Stomach (tissue), 4 donors: ENCODE measurements around the gene CARMIL1.

Experiments
- EP300 ChIP-seq: sonication (generic); formaldehyde crosslinking; IDR thresholded peaks from one replicate; pipeline ENCODE4 v1.6.1; 2017; ENCODE audit warnings: antibody characterized with exemption
- POLR2A ChIP-seq, 4 donors: fragments of 450-650 bp; IDR thresholded peaks; one replicate each; pipeline ENCODE4 v1.6.1; 2016; ENCODE audit warnings: antibody characterized with exemption in 4 of 4, control low read depth in 2 of 4, mild to moderate bottlenecking in 1 of 4, moderate library complexity in 1 of 4
- POLR2AphosphoS5 ChIP-seq, 3 donors: sonication (generic); formaldehyde crosslinking; IDR thresholded peaks; one replicate each; pipeline ENCODE4 v1.6.1; 2016; ENCODE audit warnings: antibody characterized with exemption in 3 of 3
- TF ChIP-seq, protein P1 (sequence below), 7 experiments: fragments of 450-650 bp in 4 of 7; fragments of 200-600 bp in 3 of 7; sonication (generic) in 3 of 7; IDR thresholded peaks; one replicate each; pipeline ENCODE4 v1.5.1; 2016 to 2019; ENCODE audit warnings: antibody characterized with exemption in 7 of 7, control low read depth in 2 of 7, mild to moderate bottlenecking in 1 of 7

DNA sequence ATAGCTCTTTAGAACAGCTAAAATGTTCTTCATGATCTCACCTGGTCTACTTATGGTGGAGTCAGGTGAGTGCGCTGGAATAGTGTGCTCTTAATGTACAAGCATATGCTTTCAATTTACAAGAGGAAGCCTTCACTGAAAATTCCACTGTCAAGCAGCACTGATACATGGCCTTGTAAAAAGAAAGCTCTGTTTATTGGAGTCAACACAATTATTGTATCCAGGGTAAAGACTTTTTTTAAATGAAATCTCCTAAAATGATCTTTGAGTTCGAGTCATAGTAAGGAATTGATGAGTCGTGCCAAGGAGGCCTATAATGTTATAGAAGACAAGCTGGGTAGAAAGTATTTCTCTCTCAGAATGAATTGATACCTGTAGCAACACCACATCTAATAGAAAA, 41.6 kb upstream of the CARMIL1 start:
- TF ChIP-seq POLR2AphosphoS5 (IDR thresholded peaks at IDR 0.05) (no peak), POLR2A (IDR thresholded peaks at IDR 0.05) (no peak), EP300 (no peak)
- TF ChIP-seq, protein P1, sequence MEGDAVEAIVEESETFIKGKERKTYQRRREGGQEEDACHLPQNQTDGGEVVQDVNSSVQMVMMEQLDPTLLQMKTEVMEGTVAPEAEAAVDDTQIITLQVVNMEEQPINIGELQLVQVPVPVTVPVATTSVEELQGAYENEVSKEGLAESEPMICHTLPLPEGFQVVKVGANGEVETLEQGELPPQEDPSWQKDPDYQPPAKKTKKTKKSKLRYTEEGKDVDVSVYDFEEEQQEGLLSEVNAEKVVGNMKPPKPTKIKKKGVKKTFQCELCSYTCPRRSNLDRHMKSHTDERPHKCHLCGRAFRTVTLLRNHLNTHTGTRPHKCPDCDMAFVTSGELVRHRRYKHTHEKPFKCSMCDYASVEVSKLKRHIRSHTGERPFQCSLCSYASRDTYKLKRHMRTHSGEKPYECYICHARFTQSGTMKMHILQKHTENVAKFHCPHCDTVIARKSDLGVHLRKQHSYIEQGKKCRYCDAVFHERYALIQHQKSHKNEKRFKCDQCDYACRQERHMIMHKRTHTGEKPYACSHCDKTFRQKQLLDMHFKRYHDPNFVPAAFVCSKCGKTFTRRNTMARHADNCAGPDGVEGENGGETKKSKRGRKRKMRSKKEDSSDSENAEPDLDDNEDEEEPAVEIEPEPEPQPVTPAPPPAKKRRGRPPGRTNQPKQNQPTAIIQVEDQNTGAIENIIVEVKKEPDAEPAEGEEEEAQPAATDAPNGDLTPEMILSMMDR (IDR thresholded peaks at IDR 0.05), result no peak
